Anterior cingulate cortex (tissue), 58 donors: ENCODE results near the gene RPL39L.
"Not testable (repeated sequence)": the region's sequence is repeated elsewhere in the genome, so short reads cannot be mapped to it uniquely, and the experiment has no call there.

ENCODE experiments used
- DNase-seq, 58 donors: peaks; one replicate each; lab custom pipeline; 2025; lab: John Stamatoyannopoulos, UW

RPL39L gene

DNA sequence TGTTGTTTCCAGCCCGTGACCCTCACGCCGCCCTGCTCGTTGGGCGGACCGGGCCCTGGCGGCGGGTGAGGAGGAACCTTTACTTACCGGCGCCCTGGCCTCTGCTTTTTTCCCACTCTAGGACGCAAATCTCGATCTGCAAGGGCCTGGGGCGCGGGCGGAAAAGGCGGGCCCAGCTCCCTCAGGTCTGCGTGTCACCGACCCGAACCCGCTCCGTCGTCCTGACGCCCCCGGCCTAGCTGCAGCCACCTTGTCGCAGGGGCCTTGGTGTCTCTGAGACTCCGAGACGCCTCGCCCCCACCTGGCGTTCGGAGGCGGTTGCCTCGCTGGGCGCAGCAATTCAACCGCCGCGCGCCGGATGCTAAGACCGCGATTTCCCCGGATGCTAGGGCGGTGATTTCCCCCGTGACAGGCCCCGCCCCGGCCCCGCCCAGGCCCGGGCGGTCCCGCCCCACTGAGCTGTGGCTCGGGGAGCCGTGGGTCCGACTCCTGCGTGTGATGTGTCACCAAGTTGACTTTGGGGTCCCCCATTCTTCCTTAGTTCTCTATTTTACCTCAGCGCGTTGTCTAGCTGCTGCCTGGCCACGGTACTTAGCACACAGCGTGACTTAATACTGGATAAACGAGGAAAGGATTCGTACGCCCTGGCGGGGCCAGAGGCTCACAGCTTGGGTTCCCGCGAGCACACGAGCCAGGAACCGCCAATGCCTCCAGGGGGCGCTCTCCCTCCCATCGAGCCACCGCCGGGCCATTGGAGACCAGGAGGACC is at the start of gene RPL39L:
Gene RPL39L, minus strand, starts transcription at position 371 of the 769 bp plus-strand sequence. CDS start 18,196 bp downstream, outside the sequence.
- peak in 57 of 58 donors; percentile 34 to 89 (median 70) for DNase-seq

DNA sequence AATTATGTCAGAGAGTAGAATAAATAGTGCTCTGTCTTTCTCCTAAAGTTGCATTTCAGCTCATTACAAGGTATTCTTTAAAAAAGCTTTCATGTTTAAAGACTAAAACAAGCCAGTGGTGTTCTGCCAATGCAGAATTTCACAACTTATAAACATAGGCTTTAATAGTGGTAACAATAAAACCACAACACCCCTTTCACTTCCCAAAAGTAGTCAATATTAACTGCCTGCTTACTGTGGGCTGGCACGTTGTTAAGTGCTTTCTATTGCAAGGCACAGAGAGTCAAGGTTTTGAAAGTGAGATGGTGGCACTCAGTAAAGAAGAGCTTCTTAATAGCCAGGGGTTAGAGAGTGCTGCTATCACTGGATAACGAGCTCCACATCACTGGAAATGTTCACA is 49.6 kb upstream of the RPL39L start:
- DNase-seq = no peak

DNA sequence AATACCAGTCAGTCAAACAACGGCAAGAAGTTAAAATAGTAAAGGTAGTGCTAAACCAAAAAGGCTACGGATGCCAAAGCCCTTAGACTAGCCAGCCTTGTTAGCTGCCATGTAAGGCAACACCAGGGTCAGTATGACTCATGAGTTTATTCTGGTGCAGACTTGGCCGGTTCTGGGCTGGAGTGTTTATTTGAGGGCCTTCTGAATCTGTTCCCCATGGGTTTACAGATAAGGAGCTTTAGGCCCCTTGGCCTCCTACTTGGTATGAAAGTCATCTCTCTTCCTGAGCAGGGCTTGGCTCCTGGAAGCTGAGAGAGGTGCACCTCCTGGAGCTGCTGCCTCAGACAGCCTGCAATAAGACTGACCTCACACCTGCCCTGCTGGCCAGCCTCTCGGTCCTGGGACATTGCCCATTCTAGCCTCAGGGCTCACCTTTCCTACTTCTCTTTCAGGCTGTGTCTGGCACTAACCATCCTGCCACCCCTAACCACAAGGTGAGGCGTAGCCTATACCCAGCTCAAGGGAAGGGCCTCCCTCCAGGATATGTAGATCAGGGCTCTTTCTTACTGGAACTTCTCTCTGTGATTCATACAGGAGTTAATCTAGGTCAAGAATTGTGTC is 47.6 kb upstream of the RPL39L start:
- no peak for DNase-seq

DNA sequence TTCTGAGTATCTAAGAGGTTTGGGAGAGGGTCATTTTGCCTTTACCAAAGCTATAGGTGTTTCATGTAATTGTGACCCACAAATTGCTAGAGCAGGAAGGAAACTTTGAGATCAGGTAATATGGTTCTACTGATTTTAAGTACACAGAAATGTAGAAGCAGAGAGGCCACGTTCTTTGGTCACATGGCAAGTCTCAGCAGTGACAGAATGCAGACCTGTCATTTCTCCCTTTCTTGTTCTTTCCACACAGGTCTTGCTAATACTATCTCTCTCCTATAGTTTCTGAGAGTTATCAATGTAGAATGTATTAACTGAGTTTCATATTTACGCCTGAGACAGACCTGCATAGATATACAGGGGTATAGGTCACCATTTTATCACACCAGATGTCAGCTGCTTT is 47.1 kb upstream of the RPL39L start:
- no peak for DNase-seq

DNA sequence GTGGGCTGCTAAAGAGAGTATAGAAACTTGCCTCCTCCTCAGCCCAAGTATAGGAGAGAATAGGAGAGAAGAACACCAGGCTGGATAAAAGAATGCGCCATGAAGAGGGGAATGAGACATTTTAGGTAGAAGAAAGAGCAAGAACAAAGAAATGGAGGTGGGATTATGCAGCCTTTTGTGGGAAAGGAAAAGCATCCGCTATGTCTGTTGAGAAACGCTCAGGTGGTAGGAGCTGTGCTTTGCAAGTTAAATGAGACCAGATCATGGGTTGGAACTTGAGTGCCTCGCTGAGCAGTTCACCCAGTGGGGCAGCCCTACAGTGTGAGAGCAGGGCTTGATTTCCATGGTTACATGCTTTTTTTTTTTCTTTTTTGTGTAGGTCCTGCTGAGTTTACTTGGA is 46.5 kb upstream of the RPL39L start:
- no peak for DNase-seq

DNA sequence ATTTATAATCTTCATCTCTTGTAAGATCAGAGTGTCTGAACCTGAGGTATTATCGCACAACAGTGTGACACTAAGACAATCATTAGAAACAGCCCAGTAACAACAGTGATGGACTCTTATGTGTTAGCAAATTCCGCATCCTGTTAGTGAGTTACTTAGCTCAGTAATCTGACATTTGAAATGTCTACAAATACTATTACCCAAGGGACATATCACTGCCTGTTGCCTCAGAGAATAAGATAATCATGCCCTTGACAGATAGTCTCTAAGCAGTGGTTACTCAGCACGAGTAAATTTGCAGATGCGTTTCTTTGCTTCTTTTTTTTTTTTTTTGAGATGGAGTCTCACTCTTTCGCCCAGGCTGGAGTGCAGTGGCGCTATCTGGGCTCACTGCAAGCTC is 44.6 kb upstream of the RPL39L start:
- DNase-seq = no peak

DNA sequence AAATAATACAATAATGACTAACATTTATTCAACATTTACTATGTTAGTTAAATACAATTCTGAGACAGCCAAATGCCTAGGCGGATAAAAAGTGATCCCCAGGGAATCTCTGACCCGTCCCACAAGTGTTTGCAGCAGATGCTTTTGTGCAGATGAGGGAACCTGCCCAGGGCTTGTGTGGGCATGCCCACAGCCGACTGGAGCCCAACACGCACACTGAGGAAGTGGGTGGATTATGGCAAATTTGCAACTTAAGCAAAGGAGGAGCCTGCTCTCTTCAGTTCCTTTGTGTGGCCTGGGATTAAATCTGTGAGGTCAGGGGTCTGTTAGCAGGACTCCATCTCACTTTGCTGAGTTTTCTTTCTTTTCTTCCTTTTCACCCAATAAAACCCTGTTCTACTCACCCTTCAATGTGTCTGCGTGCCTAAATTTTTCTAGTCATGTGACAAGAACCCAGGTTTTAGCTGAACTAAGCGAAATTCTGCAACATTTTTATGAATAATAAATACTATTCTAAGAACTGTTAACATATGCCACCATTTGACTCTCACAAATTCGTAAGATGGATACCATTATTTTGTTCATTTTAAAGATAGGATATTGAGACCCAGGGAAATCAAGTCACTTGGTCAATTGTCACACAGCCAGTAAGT is 44.0 kb upstream of the RPL39L start:
- DNase-seq = no peak

DNA sequence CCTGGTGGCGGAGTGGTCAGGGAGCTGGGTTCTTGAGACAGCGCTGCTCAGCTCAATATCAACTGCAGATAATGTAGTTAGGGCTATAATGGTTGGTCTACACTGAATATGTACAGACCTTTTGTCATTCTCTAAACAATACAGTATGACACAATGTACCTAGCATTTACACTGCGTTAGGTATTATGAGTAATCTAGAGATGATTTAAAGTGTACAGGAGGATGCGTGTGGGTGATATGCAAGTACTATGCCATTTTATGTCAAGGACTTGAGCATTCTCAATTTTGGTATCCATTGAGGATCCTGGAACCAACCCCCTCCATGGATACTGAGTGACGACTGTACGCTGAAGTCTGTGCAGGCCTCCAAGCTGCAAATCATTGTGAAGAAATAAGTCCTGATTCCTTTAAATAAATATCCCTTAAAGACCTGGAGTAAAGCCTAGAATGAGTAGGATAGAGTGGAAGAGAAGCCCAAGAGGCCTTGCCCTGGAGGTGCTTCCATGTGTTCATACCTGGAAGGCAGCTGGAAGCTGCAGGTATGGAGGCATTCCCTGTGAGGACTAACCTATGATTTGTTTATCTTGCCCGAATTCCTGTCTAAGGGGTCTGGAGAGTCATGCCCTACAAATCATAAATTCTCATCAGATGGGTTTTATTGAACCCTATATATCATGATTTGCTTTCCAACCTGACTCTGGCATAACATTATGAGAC is 42.3 kb upstream of the RPL39L start:
- DNase-seq = no peak

DNA sequence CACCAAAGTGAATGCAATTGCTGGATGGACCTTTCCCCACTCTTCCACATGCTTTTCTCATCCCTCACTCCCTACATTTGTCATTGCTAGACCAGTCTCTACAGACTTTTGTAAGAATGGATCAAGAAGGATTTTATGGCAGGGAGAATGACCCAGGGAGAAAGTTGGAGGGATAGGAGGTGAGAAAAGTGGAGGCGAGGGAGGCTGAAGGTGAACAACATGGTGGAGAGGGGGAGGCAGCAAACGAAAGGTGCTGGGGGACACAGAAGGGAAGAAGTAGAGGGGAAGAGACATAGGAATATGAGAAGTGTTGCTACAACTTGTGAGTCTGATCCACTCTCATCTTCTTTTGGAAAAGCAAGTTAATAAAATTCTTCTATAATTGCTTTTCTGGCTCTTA is 33.6 kb upstream of the RPL39L start:
- no peak for DNase-seq

DNA sequence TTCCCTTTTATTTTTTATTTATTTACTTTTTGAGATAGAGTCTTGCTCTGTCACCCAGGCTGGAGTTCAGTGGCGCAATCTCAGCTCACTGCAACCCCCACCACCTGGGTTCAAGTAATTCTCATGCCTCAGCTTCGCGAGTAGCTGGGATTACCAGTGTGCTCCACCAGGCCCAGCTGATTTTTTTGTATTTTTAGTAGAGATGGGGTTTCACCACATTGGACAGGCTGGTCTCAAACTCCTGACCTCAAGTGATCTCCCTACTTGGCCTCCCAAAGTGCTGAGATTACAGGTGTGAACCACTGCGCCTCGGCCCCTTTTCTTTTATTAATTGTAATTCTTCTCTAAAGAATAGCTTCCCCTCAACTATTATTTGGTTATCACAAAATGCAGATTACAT is 31.6 kb upstream of the RPL39L start:
- DNase-seq = not testable (repeated sequence)

DNA sequence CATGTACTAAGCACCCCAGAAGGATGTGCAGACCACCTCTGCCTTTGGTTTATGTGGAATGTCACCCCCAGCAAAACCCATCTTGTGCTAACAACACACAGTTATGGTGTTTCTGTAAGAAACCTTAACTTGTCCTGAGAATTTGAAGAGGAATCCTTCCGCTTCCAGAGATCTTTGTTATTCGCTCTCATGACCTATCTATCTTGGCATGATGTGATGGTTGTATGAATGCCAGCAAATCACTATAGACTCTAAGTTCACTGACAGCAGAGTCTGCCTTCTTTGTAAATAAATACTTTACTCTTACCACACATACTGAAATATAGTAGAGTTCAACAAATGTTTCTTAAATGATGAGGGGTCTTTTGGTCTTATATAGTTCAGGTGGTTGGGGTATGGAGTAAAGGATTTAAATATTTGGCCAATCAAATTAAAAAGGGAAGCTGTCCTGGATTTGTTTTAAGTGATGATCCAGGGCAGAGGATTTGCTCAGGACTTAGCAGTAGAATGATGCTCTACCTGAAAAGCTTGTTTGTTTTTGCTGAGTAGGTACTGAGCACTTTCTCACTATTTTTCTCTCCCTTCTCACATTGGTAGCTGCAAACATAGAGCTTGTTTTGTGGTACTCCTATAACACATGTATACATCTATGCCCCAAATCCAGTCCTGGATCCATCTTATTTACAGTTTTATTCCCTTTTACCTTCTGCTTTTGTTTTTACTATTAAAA is 30.1 kb upstream of the RPL39L start:
- DNase-seq = no peak

DNA sequence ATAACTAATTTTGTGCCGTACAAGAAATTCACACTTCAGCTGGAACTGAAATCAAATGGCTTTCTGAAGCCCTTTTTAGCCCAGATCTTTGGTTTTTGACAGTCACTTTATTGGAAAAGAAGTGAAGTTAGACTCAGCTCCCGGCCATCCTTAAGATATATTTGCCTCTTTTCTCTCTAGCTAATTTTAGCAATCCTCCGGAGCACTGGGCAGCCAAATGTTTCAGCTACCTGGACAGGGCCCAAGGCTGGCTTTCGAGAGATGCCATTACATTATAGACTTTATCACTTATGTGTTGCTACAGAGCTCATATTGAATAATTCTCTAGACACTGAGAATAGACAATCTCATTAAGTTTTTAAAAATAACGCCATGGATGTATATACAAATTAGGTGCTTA is 28.5 kb upstream of the RPL39L start:
- DNase-seq = peak in 6 of 58 donors; percentile 1 to 28 (median 10)

DNA sequence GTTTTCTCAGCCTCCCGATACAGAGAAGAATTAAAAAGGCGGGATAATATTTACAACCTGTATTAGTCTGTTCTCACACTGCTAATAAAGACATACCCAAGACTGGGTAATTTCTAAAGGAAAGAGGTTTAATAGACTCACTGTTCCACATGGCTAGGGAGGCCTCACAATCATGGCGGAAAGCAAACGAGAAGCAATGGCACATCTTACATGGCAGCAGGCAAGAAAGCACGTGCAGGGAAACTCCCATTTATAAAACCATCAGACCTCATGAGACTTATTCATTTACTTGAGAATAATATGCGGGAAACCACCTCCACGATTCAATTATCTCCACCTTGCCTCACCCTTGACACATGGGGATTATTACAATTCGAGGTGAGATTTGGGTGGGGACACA is 27.5 kb upstream of the RPL39L start:
- no peak for DNase-seq

DNA sequence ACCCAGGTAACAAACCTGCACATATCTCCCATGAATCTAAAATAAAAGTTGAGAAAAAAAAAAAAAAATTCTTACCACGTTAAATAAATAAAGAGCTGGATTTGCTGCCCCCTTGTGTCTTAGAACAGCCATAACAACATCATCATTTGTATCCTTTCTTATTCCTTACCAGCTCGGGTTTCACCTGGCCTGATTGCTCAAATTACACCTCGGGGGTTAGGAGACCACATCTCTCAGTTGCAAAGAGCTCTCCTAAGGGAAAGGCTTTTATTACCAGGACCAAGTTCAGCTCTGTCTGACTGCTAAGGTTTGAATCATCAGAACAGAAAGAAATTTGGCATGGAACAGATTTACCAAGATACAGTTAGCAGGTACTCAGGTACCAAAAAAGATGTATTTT is 25.8 kb upstream of the RPL39L start:
- DNase-seq = peak in 4 of 58 donors; percentile 1 to 27 (median 10)

DNA sequence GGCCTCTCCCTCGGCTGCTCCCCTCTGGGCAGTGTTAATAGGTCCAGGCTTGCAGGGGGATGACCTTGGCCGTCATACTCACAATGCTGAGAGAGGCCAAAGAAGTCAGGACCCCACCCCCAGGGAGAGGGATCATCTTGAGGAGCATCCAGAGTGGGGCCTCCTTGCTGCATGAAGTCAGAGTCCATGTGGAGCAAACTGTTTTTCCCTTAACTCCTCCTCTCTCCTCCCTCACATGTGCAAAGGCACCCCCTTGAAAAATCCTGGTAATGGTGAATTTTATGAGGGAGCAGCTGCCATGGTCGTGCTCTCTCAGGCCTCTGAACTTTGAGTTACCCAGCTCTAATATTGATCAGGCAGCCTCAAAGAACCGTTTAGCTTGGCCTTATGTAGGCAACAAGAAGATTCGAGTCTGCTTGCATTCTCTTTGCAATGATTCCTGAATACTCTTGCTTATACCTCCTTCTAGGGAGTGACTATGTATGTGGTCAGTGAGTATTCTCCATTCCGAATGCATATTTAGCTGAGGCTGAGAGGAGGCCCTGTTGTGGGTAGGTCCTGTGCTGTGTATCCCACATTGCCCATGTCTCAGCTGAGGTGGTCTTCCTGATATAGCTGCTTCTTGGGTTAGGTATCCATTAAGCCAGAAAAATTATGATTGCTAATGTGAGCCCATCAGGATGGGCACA is 23.1 kb upstream of the RPL39L start:
- no peak for DNase-seq

DNA sequence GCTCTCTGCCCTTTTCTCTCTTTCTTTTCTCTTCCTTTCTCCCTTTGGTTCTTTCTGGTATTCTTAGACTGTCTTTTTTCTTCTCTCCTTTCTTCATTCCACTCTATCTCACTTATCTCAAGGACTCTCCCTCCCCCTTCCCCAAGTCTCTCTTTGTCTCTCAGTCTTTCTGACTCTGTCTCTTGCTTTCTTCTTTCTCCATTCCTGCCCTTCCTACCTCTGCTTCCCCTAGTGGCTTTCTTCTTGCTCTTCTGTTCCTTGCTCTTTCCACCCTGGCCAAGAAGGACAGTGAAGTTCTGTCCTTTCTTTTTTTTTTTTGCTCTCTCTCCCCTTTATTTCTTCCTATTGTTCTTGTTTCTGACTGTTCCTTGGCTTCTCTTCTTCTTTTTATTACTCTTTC is 22.3 kb upstream of the RPL39L start:
- no peak for DNase-seq

DNA sequence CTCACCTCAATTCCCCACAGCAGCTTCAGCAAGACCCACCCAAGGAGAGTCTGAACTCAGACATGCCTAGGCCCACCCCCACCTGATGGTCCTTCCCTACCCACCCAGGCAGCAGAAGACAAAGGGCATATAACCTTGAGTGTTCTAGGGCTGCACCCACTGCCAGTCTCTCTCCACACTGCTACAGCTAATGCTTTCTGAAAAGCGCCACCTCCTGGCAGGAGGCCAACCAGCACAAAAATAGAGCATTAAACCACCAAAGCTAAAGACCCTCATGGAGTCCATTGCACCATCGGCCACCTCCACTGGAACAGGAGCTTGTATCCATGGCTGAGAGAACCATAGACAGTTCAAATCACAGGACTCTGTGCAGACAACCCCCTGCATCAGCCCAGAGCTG is 11.3 kb upstream of the RPL39L start:
- no peak for DNase-seq

DNA sequence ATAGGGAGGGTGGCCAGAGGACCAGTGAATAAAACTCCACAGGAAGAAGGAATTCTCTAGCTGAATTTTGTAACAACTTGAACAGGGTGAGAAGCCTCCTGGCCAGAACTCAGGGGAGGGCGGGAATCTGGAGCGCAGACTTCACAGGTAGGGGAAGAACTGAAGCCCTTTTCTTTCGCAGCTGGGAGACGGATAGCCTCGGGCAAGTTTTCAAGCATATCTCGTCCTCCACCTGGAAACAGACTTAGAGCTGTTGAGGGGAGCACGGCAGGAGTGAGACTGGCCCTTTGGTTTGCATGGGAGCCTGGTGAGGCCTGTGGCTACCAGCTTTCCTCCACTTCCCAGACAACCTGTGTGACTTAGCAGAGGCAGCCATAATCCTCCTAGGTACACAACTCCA is 10.9 kb upstream of the RPL39L start:
- DNase-seq = no peak

DNA sequence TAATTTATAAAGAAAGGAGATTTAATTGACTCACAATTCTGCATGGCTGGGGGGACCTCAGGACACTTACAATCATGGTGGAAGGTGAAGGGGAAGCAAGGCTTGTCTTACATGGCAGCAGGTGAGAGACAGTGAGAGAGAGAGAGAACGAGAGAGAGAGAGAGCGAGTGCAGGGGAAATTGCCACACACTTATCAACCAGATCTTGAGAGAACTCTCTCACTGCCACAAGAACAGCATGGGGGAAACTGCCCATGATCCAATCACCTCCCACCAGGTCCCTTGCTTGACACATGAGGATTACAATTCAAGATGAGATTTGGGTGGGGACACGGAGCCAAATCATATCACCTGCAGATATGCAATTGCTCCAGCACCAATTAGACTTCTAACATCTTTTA is 7.1 kb upstream of the RPL39L start:
- DNase-seq = no peak
